ELF-1 (cell line): Measurements from ENCODE around the gene F13B.
"Not testable (repeated sequence)": the region's sequence is repeated elsewhere in the genome, so short reads cannot be mapped to it uniquely, and the experiment has no call there.

Experiments
- DNase-seq: peaks from one replicate; pipeline ENCODE4 v3.0.0-alpha.2; 2016; ENCODE audit warnings: low read depth, low spot score

The F13B gene

GRCh38 chr1:197042676-197043341 lies 24.3 kb downstream of the F13B start:
- no peak for DNase-seq

- DNase-seq = no peak
Measured at GRCh38 chr1:197041486-197042353, 25.3 kb downstream of the F13B start.

GRCh38 chr1:197036861-197037260 lies 30.2 kb downstream of the F13B start:
- DNase-seq = no peak

- DNase-seq = not testable (repeated sequence)
Measured at GRCh38 chr1:197034631-197035339, 32.3 kb downstream of the F13B start.

GRCh38 chr1:197029749-197030148 lies 37.3 kb downstream of the F13B start:
- DNase-seq = no peak

GRCh38 chr1:197027359-197027758 lies 39.7 kb downstream of the F13B start:
- DNase-seq = no peak

GRCh38 chr1:197024460-197024859 lies 42.6 kb downstream of the F13B start:
- DNase-seq = no peak

- DNase-seq = no peak
Measured at GRCh38 chr1:197021716-197022115, 45.3 kb downstream of the F13B start.

GRCh38 chr1:197017558-197018146 lies 49.4 kb downstream of the F13B start:
- DNase-seq = no peak

- no peak for DNase-seq
Measured at GRCh38 chr1:197016751-197017150, 50.3 kb downstream of the F13B start.

GRCh38 chr1:197013234-197013633 lies 53.8 kb downstream of the F13B start:
- DNase-seq = no peak

GRCh38 chr1:197011614-197012013 lies 55.4 kb downstream of the F13B start:
- DNase-seq = no peak

- no peak for DNase-seq
Measured at GRCh38 chr1:197008861-197009260, 58.2 kb downstream of the F13B start.

- DNase-seq = no peak
Measured at GRCh38 chr1:197003132-197003531, 63.9 kb downstream of the F13B start.

GRCh38 chr1:197001828-197002227 lies 65.2 kb downstream of the F13B start:
- no peak for DNase-seq

GRCh38 chr1:196997423-196997822 lies 69.6 kb downstream of the F13B start:
- DNase-seq = no peak

GRCh38 chr1:196993916-196994315 lies 73.1 kb downstream of the F13B start:
- no peak for DNase-seq

GRCh38 chr1:196991919-196992651 lies 75.0 kb downstream of the F13B start:
- peak; percentile 97 for DNase-seq
